Kidney (tissue), 14 donors: ENCODE results near the gene NT5DC3. TPM values are rescaled to one million over a fixed set of nuclear protein-coding genes. Genes with fewer than 3 reads are reported as not detected.

Experiments used
- DNase-seq, 5 donors: peaks; one replicate each; pipeline ENCODE4 v3.0.0-alpha.2; 2013 to 2020
- FAIRE-seq: peaks from 2 replicates; lab custom pipeline; 2012; peaks lifted over from hg19 to GRCh38; lab: Jason Lieb, UNC
- H3K27ac ChIP-seq, 2 donors: one replicate each; pipeline ENCODE4 v1.7.0; 2013; ENCODE audit warnings: low read depth in 2 of 2, low read length in 2 of 2, inconsistent platforms in 1 of 2
- H3K27me3 ChIP-seq: one replicate; pipeline ENCODE4 v1.7.1; 2013; ENCODE audit warnings: low read length, inconsistent platforms; ENCODE audit not compliant: control insufficient read depth, insufficient read depth
- H3K36me3 ChIP-seq, 3 donors: one replicate each; pipeline versions ENCODE4 v1.7.0 to v1.7.1; 2013; ENCODE audit warnings: low read length in 3 of 3, control low read depth in 1 of 3, inconsistent platforms in 1 of 3; ENCODE audit not compliant: insufficient read depth in 3 of 3, control insufficient read depth in 2 of 3
- H3K4me1 ChIP-seq, 3 donors: one replicate each; pipeline versions ENCODE4 v1.7.0 to v1.7.1; 2013; ENCODE audit warnings: low read length in 3 of 3, inconsistent platforms in 1 of 3, low read depth in 1 of 3; ENCODE audit not compliant: control insufficient read depth in 2 of 3, insufficient read depth in 2 of 3
- H3K4me3 ChIP-seq, 3 donors: one replicate each; pipeline versions ENCODE4 v1.7.0 to v1.8.1; 2013; ENCODE audit warnings: low read length in 3 of 3, control low read depth in 1 of 3, inconsistent platforms in 1 of 3
- H3K9ac ChIP-seq, 3 donors: one replicate each; pipeline versions ENCODE4 v1.7.0 to v1.7.1; 2013; ENCODE audit warnings: low read length in 3 of 3, control low read depth in 1 of 3, inconsistent platforms in 1 of 3
- H3K9me3 ChIP-seq, 3 donors: one replicate each; pipeline versions ENCODE4 v1.7.0 to v1.7.1; 2013; ENCODE audit warnings: low read length in 3 of 3, control low read depth in 1 of 3, inconsistent platforms in 1 of 3; ENCODE audit not compliant: control insufficient read depth in 2 of 3, insufficient read depth in 1 of 3
- intact Hi-C: fragments of 100-400 bp; cut with DNase I; formaldehyde crosslinking; loops from one replicate; pipeline ENCODE4 v1.11.1; 2022
- polyA plus RNA-seq: library from polyadenylated mRNA; stranded (reverse); fragments of 350-450 nt; fragmentation: Illumina TruSeq; extraction: RNeasy Lipid Tissue Mini Kit (QIAGEN cat#74804); gene quantifications from one replicate; pipeline ENCODE4 v1.2.3, GENCODE V29; 2014; ENCODE audit warnings: low read depth, low replicate concordance; ENCODE audit not compliant: insufficient read depth
- total RNA-seq: library from RNA; stranded (reverse); fragmentation: NEBNext Ultra II Directional; extraction: Animal tissue kit (Norgen Biotek cat#: 25700); gene quantifications from one replicate; pipeline ENCODE4 v1.2.1, GENCODE V29; 2021
- TF ChIP-seq, protein P1 (sequence below): IDR thresholded peaks from 3 replicates; pipeline ENCODE4 v1.5.1; 2012; ENCODE audit warnings: mild to moderate bottlenecking, moderate library complexity, borderline replicate concordance; ENCODE audit not compliant: insufficient read depth; ENCODE audit errors: extremely low read depth
- donor health status: control.
- donor health status: control.
- donor health status: control.
- donor health status: control.
- donor health status: control.
- donor health status: DM: yes; HTN: yes; CAD: no.
- donor health status: Normal renal cell carcinoma (clear cell type).

The NT5DC3 gene
- total and polyA plus RNA-seq, 2 donors from 2014 or later = 1.1 to 7.8 TPM

DNA sequence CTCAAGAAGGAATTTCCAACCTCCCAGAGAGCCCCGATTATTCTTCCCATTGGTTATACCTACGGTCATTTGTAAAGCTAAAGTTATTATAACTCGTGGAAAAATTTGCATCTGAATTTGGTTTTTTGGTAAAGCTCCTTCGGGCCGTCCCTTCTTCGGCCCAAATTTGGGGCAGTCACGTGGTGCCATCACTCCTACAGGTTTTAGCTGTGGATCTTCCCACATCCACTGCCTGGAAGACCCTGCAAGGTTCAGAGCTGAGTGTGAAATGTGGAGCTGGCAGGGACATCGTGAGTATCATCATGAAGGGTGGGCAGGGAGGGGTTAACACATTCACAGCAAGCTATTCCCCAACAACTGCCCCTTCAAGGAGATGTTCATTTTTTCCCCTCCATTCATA is 105.7 kb downstream of the NT5DC3 start:
- peaks cover 0 to 7% (median 0%) of the 10 kb centered on the region in 3 donors for H3K9me3 ChIP-seq
- DNase-seq = no peak
- FAIRE-seq = no peak
- TF ChIP-seq, protein P1, sequence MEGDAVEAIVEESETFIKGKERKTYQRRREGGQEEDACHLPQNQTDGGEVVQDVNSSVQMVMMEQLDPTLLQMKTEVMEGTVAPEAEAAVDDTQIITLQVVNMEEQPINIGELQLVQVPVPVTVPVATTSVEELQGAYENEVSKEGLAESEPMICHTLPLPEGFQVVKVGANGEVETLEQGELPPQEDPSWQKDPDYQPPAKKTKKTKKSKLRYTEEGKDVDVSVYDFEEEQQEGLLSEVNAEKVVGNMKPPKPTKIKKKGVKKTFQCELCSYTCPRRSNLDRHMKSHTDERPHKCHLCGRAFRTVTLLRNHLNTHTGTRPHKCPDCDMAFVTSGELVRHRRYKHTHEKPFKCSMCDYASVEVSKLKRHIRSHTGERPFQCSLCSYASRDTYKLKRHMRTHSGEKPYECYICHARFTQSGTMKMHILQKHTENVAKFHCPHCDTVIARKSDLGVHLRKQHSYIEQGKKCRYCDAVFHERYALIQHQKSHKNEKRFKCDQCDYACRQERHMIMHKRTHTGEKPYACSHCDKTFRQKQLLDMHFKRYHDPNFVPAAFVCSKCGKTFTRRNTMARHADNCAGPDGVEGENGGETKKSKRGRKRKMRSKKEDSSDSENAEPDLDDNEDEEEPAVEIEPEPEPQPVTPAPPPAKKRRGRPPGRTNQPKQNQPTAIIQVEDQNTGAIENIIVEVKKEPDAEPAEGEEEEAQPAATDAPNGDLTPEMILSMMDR = no peak
- H3K27me3 ChIP-seq = no peaks in the 10 kb centered on the region
- intact Hi-C loops = no loop called here
- H3K4me3 ChIP-seq = no peak overlapping the region
- no peak overlapping the region for H3K9ac ChIP-seq
- H3K36me3 ChIP-seq = no peaks in the 10 kb centered on the region
- no peaks in the 10 kb centered on the region for H3K4me1 ChIP-seq
- H3K27ac ChIP-seq = no peak overlapping the region

DNA sequence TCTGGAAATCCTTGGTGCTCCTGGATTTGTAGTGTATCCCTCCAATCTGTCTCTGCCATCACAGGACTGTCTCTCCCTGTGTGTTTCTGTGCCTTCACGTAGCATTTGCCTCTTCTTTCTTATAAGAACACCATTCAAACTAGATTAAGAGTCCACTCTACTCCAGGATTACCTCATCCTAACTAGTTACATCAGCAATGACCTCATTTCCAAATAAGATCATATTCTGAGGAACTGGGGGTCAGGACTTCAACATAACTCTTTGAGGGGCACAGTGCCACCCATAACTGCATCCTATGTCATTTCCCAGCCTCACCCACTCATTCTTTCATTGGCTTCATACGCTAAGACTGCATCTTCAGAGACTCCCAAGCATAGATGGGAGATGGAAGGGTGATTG is 106.2 kb downstream of the NT5DC3 start:
- FAIRE-seq = no peak
- Histone ChIP-seq H3K27me3 (no peaks in the 10 kb centered on the region), H3K4me3 (no peak overlapping the region), H3K36me3 (no peaks in the 10 kb centered on the region), H3K27ac (no peak overlapping the region), H3K9ac (no peak overlapping the region), H3K4me1 (no peaks in the 10 kb centered on the region), H3K9me3 (peaks cover 0 to 7% (median 0%) of the 10 kb centered on the region in 3 donors)
- intact Hi-C loops = no loop called here
- TF ChIP-seq, protein P1 = no peak
- DNase-seq = no peak

DNA sequence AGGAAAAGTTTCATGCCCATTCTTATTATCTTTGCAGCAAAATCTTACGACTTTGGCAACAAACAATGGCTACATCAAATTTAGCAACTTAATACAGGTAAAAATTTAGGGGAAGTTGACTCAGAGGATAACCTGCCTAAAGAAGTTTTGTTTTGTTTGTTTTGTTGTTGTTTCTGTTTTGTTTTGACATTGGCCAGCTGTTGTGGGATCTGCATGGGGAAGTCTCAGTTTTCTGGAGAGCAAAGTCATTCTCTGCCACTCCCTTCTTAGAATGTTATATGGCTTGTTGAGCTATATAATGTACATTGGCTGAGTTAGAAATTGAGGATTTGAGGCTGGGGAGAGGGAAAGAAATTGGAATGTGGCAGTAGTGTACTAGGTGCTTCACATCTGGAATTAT is 109.5 kb downstream of the NT5DC3 start:
- DNase-seq (no peak), FAIRE-seq (no peak)
- Histone ChIP-seq H3K4me3 (no peak overlapping the region), H3K9me3 (peaks cover 0 to 7% (median 0%) of the 10 kb centered on the region in 3 donors), H3K27me3 (no peaks in the 10 kb centered on the region), H3K9ac (no peak overlapping the region), H3K4me1 (no peaks in the 10 kb centered on the region), H3K27ac (no peak overlapping the region), H3K36me3 (no peaks in the 10 kb centered on the region)
- intact Hi-C loops = no loop called here
- TF ChIP-seq, protein P1 = no peak

DNA sequence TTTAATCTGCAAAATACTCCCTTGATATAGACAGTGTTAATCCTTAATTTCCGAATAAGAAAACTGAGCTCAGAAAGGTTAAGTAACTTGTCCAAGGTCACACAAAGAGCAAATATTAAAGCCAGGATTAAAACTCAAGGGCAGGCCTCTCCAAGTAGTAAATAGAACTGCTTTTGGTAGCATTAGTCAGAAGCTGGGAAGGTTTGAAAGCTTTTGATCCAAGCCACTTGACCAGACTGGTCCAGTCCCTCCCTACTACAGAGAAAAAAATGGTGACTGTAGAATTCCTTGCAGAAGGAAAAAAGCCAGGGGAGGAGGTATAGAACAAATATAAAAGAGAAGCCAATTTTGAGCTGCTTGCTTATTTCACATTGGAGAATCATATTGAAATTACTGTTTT is 111.5 kb downstream of the NT5DC3 start:
- TF ChIP-seq, protein P1 = no peak
- no peak overlapping the region for H3K27ac ChIP-seq
- DNase-seq = no peak
- FAIRE-seq = no peak
- intact Hi-C loops = no loop called here
- H3K4me1 ChIP-seq = no peaks in the 10 kb centered on the region
- H3K36me3 ChIP-seq = no peaks in the 10 kb centered on the region
- H3K9ac ChIP-seq = no peak overlapping the region
- H3K9me3 ChIP-seq = peaks cover 0 to 7% (median 0%) of the 10 kb centered on the region in 3 donors
- no peaks in the 10 kb centered on the region for H3K27me3 ChIP-seq
- no peak overlapping the region for H3K4me3 ChIP-seq
